ENCODE measurements around the gene EOLA2.
"Not testable (repeated sequence)": the region's sequence is repeated elsewhere in the genome, so short reads cannot be mapped to it uniquely, and the experiment has no call there.

- TF ChIP-seq POLR2A (IDR thresholded peaks at IDR 0.05; ENCODE audit: low read depth, low read length); CTCF (IDR thresholded peaks at IDR 0.05; ENCODE audit: extremely low read depth in 1 of 2, insufficient read depth in 1 of 2, low read depth in 1 of 2, low read length in 2 of 2); MAX (IDR thresholded peaks at IDR 0.05; ENCODE audit: insufficient read depth, insufficient read length); EZH2 (IDR thresholded peaks at IDR 0.05; ENCODE audit: borderline replicate concordance, low read depth, low read length, severe bottlenecking); FOS (IDR thresholded peaks at IDR 0.05; ENCODE audit: borderline replicate concordance, insufficient read depth, low read length); GATA2 (IDR thresholded peaks at IDR 0.05; ENCODE audit: insufficient read depth, insufficient read length, low read depth, low read length): not testable (repeated sequence)
These were observed 10.4 kb downstream of the EOLA2 start for GRCh38 chrX:149927964-149928258.
